SK-N-SH treated with all-trans-retinoic acid at 6 μM for 48 hours (cell line): ENCODE data around the gene SMYD3.

Experiments
- CSDC2 ChIP-seq: fragments of 250-450 bp; sonication (Bioruptor Pico); IDR thresholded peaks from 2 replicates; pipeline ENCODE4 v1.5.0; 2020; ENCODE audit warnings: mild to moderate bottlenecking, moderate library complexity
- CSRNP3 ChIP-seq: fragments of 250-450 bp; sonication (Bioruptor Pico); IDR thresholded peaks from 2 replicates; pipeline ENCODE4 v1.5.1; 2021; ENCODE audit warnings: mild to moderate bottlenecking, moderate library complexity
- ESRRG ChIP-seq: fragments of 250-450 bp; sonication (Bioruptor Pico); IDR thresholded peaks from 2 replicates; pipeline ENCODE4 v1.6.1; 2021; ENCODE audit warnings: mild to moderate bottlenecking
- PATZ1 ChIP-seq: fragments of 250-450 bp; sonication (Bioruptor Pico); IDR thresholded peaks from 2 replicates; pipeline ENCODE4 v1.8.0; 2020; ENCODE audit warnings: mild to moderate bottlenecking, moderate library complexity, borderline replicate concordance
- ZC3H10 ChIP-seq: fragments of 250-450 bp; sonication (Bioruptor Pico); IDR thresholded peaks from 2 replicates; pipeline ENCODE4 v1.5.1; 2021; ENCODE audit warnings: mild to moderate bottlenecking, moderate library complexity
- ZNF8 ChIP-seq: fragments of 450-650 bp; formaldehyde crosslinking; IDR thresholded peaks from 2 replicates; pipeline ENCODE4 v1.5.0; 2020; ENCODE audit warnings: mild to moderate bottlenecking, moderate library complexity

DNA sequence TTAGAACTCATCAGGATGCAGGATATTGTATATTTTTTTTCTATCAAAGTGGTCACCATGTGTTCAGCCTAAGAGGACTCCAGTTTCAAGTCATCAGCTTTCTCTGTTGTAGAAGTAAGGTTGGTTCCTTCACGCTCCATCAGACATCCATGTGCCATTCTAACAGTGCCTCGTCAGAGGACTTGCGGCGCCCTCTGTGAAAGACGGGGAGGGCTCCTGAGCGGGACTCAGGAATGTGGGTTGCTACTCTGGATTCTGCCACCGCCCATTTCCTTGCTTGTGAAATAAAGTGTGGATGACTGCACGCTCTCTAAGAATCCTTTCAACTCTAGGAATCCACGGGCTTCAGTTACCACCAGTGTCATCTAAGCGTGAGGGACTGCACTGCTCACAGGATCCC, 758.8 kb downstream of the SMYD3 start:
- TF ChIP-seq ESRRG (CRISPR knock-in tag): no peak
- TF ChIP-seq PATZ1 (CRISPR knock-in tag): no peak
- TF ChIP-seq ZC3H10 (CRISPR knock-in tag): no peak
- no peak for TF ChIP-seq ZNF8 (CRISPR knock-in tag)
- TF ChIP-seq CSRNP3 (CRISPR knock-in tag): no peak
- TF ChIP-seq CSDC2: no peak
